K562 (cell line): ENCODE results near the gene EIF4E1B. TPM values are rescaled to one million over a fixed set of nuclear protein-coding genes. Genes with fewer than 3 reads are reported as not detected.

Source experiments
- ATAC-seq: fragments of 200-7000 bp; cut with Tn5 transposase; 3 replicates; pipeline ENCODE4 v1.9.1; 2020; ENCODE audit warnings: moderate library complexity
- BruUV-seq: library from RNA; stranded (reverse); fragments of 400-500 nt; replicated peaks from 2 replicates; lab custom pipeline; 2021; lab: Mats Ljungman, UMichigan
- CTCF ChIA-PET: fragments of 300-600 bp; formaldehyde crosslinking; extraction: SDS; loops from one replicate; lab custom pipeline; 2021; ENCODE audit warnings: low intra/inter-chr PET ratio; lab: Yijun Ruan, JAX
- POLR2A ChIA-PET: fragments of 300-600, 350-650 bp; sonication (Branson Sonifier 250); formaldehyde crosslinking; extraction: SDS; loops from one replicate; lab custom pipeline; 2021; ENCODE audit warnings: antibody characterized with exemption, inconsistent platforms; lab: Yijun Ruan, JAX
- DNase-seq, 4 experiments: peaks; one replicate each; pipeline versions ENCODE4 v3.0.0 to v3.0.0-alpha.2; 2011 to 2018; ENCODE audit warnings: low spot score in 3 of 4, mixed read lengths in 3 of 4; ENCODE audit errors: extremely low read depth in 1 of 4
- FAIRE-seq: peaks from 2 replicates; lab custom pipeline; 2011; peaks lifted over from hg19 to GRCh38; lab: Jason Lieb, UNC
- H2AFZ ChIP-seq: 2 replicates; pipeline ENCODE4 v1.6.0; 2011; ENCODE audit warnings: low read depth, low read length, control low read depth, inconsistent platforms
- H3K27ac ChIP-seq: fragments of 200-600 bp; 3 replicates; pipeline ENCODE4 v1.8.0; 2011; ENCODE audit warnings: low read depth, mild to moderate bottlenecking, control low read depth, inconsistent platforms, low read length, moderate library complexity, mixed read lengths; ENCODE audit errors: extremely low read depth
- H3K27me3 ChIP-seq, 2 experiments: fragments of 300-600 bp in 1 of 2; 2 replicates in 1 of 2; 3 replicates in 1 of 2; pipeline versions ENCODE4 v1.6.0 to v1.8.0; 2011; ENCODE audit warnings: inconsistent platforms in 2 of 2, low read length in 2 of 2, mild to moderate bottlenecking in 1 of 2, mixed read lengths in 1 of 2, moderate library complexity in 1 of 2; ENCODE audit not compliant: control insufficient read depth in 2 of 2, insufficient read depth in 2 of 2
- H3K36me3 ChIP-seq: fragments of 300-600 bp; 3 replicates; pipeline ENCODE4 v1.8.0; 2011; ENCODE audit warnings: mild to moderate bottlenecking, low read length, inconsistent platforms; ENCODE audit not compliant: control insufficient read depth, insufficient read depth
- H3K4me1 ChIP-seq, 2 experiments: fragments of 200-600 bp in 1 of 2; replicated peaks in 1 of 2; 2 replicates in 1 of 2; 3 replicates in 1 of 2; pipeline versions ENCODE4 v1.5.1 to v1.8.0; 2011; ENCODE audit warnings: inconsistent platforms in 2 of 2, low read length in 2 of 2, mild to moderate bottlenecking in 1 of 2, mixed read lengths in 1 of 2, moderate library complexity in 1 of 2; ENCODE audit not compliant: control insufficient read depth in 2 of 2, insufficient read depth in 2 of 2
- H3K4me2 ChIP-seq: 2 replicates; pipeline ENCODE4 v1.6.1; 2011; ENCODE audit warnings: low read length, control low read depth, inconsistent platforms, mixed read lengths; ENCODE audit not compliant: insufficient read depth
- H3K4me3 ChIP-seq: fragments of 200-600 bp; sonication (generic), shearing (Covaris generic); 2 replicates; pipeline ENCODE4 v1.5.1; 2016; ENCODE audit warnings: control low read depth, inconsistent platforms
- H3K79me2 ChIP-seq: fragments of 200-600 bp; 3 replicates; pipeline ENCODE4 v1.8.0; 2011; ENCODE audit warnings: low read length, inconsistent platforms; ENCODE audit not compliant: control insufficient read depth, insufficient read depth
- H3K9ac ChIP-seq, 2 experiments: 2 replicates each; pipeline versions ENCODE4 v1.6.0 to v1.6.1; 2011; ENCODE audit warnings: low read depth in 2 of 2, low read length in 2 of 2, control low read depth in 1 of 2, inconsistent platforms in 1 of 2, mild to moderate bottlenecking in 1 of 2, mixed read lengths in 1 of 2; ENCODE audit not compliant: insufficient read depth in 1 of 2
- H3K9me1 ChIP-seq: one replicate; pipeline ENCODE4 v1.6.0; 2011; ENCODE audit warnings: inconsistent platforms, mild to moderate bottlenecking, low read length, moderate library complexity; ENCODE audit not compliant: control insufficient read depth, insufficient read depth
- H3K9me3 ChIP-seq: replicated peaks from 2 replicates; pipeline ENCODE4 v1.5.1; 2011; ENCODE audit warnings: low read depth, low read length, inconsistent platforms; ENCODE audit not compliant: control insufficient read depth, insufficient read depth
- H4K20me1 ChIP-seq: replicated peaks from 2 replicates; pipeline ENCODE4 v1.6.1; 2011; ENCODE audit warnings: low read length, inconsistent platforms, mixed read lengths; ENCODE audit not compliant: control insufficient read depth, insufficient read depth
- CBFA2T3 ChIP-seq: fragments of 450-650 bp; IDR thresholded peaks from 2 replicates; pipeline ENCODE4 v1.6.1; 2017
- CHCHD3 ChIP-seq: fragments of 250-450 bp; sonication (Bioruptor Pico); IDR thresholded peaks from 2 replicates; pipeline ENCODE4 v2.1.2; 2022; ENCODE audit warnings: mild to moderate bottlenecking
- DMBX1 ChIP-seq: fragments of 250-450 bp; sonication (Bioruptor Pico); IDR thresholded peaks from 2 replicates; pipeline ENCODE4 v1.8.0; 2022; ENCODE audit warnings: inconsistent platforms, mild to moderate bottlenecking, moderate library complexity, borderline replicate concordance
- EGR1 ChIP-seq: fragments of 450-650 bp; conservative IDR thresholded peaks from 2 replicates; pipeline ENCODE4 v1.6.1; 2017; ENCODE audit warnings: mild to moderate bottlenecking
- ETV6 ChIP-seq, 3 experiments: fragments of 150-350 bp in 1 of 3; sonication (generic) in 1 of 3; formaldehyde crosslinking in 1 of 3; IDR thresholded peaks; 2 replicates each; pipeline versions ENCODE4 v1.6.1 to v1.8.0; 2014 to 2022; ENCODE audit warnings: borderline replicate concordance in 2 of 3, low read depth in 2 of 3, antibody characterized with exemption in 1 of 3, low read length in 1 of 3, mild to moderate bottlenecking in 1 of 3, missing genetic modification reagents in 1 of 3
- HMBOX1 ChIP-seq: sonication (generic); IDR thresholded peaks from 2 replicates; pipeline ENCODE4 v1.6.1; 2016
- MECOM ChIP-seq: fragments of 250-450 bp; sonication (Bioruptor Pico); IDR thresholded peaks from 2 replicates; pipeline ENCODE4 v1.8.0; 2022; ENCODE audit warnings: inconsistent platforms
- MYNN ChIP-seq, 2 experiments: sonication (generic); formaldehyde crosslinking in 1 of 2; IDR thresholded peaks; 2 replicates each; pipeline versions ENCODE4 v1.5.0 to v1.6.1; 2016 to 2020; ENCODE audit warnings: antibody characterized with exemption in 1 of 2, missing genetic modification reagents in 1 of 2
- NCOA1 ChIP-seq: fragments of 450-650 bp; IDR thresholded peaks from 2 replicates; pipeline ENCODE4 v1.6.1; 2016; ENCODE audit warnings: low read depth
- SNIP1 ChIP-seq: fragments of 450-650 bp; IDR thresholded peaks from 2 replicates; pipeline ENCODE4 v1.7.1; 2017; ENCODE audit warnings: low read depth, mild to moderate bottlenecking
- STAG1 ChIP-seq: sonication (generic); formaldehyde crosslinking; IDR thresholded peaks from 2 replicates; pipeline ENCODE4 v1.5.0; 2020; ENCODE audit warnings: missing genetic modification reagents, borderline replicate concordance
- SUPT5H ChIP-seq: fragments of 450-650 bp; IDR thresholded peaks from 2 replicates; pipeline ENCODE4 v1.6.1; 2016
- ZBTB43 ChIP-seq: sonication (generic); formaldehyde crosslinking; IDR thresholded peaks from 2 replicates; pipeline ENCODE4 v1.8.0; 2023; ENCODE audit warnings: mild to moderate bottlenecking, missing genetic modification reagents
- ZNF24 ChIP-seq: fragments of 450-650 bp; IDR thresholded peaks from 2 replicates; pipeline ENCODE4 v1.6.1; 2016
- WGBS: fragments of 100-300 bp; shearing (Covaris generic); methylation state at CpG from one replicate; pipeline ENCODE4 v1.1.6; 2016; ENCODE audit warnings: low coverage, mixed read lengths; ENCODE audit not compliant: insufficient coverage; ENCODE audit errors: missing lambda C conversion rate; 5-methylcytosine and 5-hydroxymethylcytosine counted together
- in situ Hi-C: fragments of 300-500 bp; cut with MboI; formaldehyde crosslinking; loops from 4 replicates; pipeline ENCODE4 v1.15.0; 2018; ENCODE audit warnings: inconsistent platforms, mixed read lengths
- intact Hi-C: fragments of 100-400 bp; cut with micrococcal nuclease; formaldehyde crosslinking; loops from 2 replicates; pipeline ENCODE4 v1.14.2; 2022
- polyA plus RNA-seq, 8 experiments: library from polyadenylated mRNA; depleted of rRNA in 4 of 8; stranded (reverse) in 5 of 8; unstranded in 3 of 8; fragments of >200 nt; fragmentation: Nextera tagmentation in 2 of 8; fragmentation: Illumina TruSeq in 1 of 8; extraction: Ambion mirVana in 2 of 8; extraction: Trizol in 1 of 8; gene quantifications; 2 replicates each; pipeline versions ENCODE4 v1.2.1 to v1.2.3, GENCODE V29; 2011 to 2014; ENCODE audit warnings: inconsistent platforms in 1 of 8, missing spikeins in 1 of 8
- total RNA-seq, 7 experiments: library from RNA; depleted of rRNA in 6 of 7; stranded (reverse); fragments of >200 nt in 6 of 7; fragmentation: Illumina TruSeq in 2 of 7; extraction: Trizol in 2 of 7; gene quantifications; 2 replicates each; pipeline versions ENCODE4 v1.2.1 to v1.2.3, GENCODE V29; 2011 to 2021; ENCODE audit warnings: low replicate concordance in 1 of 7
- TF ChIP-seq, protein P1 (sequence below): sonication (generic); formaldehyde crosslinking; IDR thresholded peaks from 2 replicates; pipeline ENCODE4 v1.9.0; 2022; ENCODE audit warnings: mild to moderate bottlenecking, missing genetic modification reagents

Gene EIF4E1B
- total and polyA plus RNA-seq, 9 of the 15 experiments (the other 6 are each of a cell fraction or from before 2014, with no cell fraction given) = not detected

DNA sequence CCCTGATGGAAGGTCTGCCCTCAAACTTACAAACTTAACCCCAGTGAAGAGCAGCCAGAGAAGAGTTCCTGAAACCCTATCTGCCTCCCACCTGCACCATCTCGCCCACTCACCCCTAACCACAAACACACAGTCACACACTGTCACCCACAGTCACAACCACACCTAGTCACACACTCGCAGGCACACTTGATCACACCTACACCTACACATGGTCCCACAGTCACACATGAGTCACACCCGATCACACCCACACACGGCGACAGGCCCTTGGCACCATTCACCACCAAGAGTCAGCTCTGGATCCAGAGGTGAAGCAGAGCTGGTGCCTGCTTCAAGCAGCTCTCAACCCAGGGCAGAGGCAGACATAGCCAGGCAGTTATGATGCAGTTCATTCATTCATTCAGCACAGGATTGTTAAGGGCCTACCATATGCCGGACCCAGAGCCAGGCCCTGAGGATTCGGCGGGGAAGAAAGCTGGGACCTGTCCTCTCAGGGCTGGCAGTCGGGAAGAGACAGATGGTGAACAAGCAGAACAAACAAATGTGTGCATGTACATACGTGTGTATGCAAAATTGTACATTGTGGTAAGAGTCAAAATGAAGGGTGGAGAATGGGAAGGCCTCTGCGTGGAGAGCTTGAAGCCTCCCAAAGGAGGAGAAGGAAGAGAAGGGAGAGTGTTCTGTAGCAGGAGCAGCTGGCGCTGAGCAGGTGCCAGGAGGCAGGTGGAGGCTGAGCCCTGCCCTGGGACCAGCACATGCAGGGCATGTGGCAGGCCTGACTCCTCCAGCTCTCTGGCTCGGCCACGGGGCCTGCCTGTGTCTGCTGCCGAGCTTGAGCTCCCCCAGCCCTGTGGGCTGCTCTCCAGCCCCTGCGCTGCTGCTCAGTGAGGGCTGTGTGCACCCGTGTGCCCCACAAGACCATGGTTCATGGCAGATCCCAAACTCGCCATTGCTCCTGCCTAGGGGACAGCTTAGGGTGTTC lies 23.2 kb downstream of the EIF4E1B start:
- H3K4me3 ChIP-seq = no peak overlapping the region
- TF ChIP-seq DMBX1 (CRISPR knock-in tag) = no peak
- TF ChIP-seq STAG1 = no peak
- no peak for TF ChIP-seq SUPT5H
- TF ChIP-seq CBFA2T3 = peak; percentile 62
- TF ChIP-seq CHCHD3 (CRISPR knock-in tag) = no peak
- TF ChIP-seq HMBOX1 = no peak
- no peak for TF ChIP-seq ETV6 (IDR thresholded peaks at IDR 0.05; ENCODE audit: borderline replicate concordance in 1 of 2, low read depth in 2 of 2, low read length in 1 of 2)
- TF ChIP-seq ETV6 (CRISPR knock-in tag; IDR thresholded peaks at IDR 0.05; ENCODE audit: borderline replicate concordance) = no peak
- no peak for TF ChIP-seq NCOA1
- TF ChIP-seq EGR1 = peak; percentile 99
- no peak for TF ChIP-seq SNIP1
- TF ChIP-seq, protein P1, sequence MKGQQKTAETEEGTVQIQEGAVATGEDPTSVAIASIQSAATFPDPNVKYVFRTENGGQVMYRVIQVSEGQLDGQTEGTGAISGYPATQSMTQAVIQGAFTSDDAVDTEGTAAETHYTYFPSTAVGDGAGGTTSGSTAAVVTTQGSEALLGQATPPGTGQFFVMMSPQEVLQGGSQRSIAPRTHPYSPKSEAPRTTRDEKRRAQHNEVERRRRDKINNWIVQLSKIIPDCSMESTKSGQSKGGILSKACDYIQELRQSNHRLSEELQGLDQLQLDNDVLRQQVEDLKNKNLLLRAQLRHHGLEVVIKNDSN (CRISPR knock-in tag) = no peak
- TF ChIP-seq ZBTB43 (CRISPR knock-in tag) = no peak
- no peak for TF ChIP-seq MECOM
- peak; percentile 18; the same call in 1 of the 2 replicates for TF ChIP-seq ZNF24
- peak; percentile 90 for TF ChIP-seq MYNN (IDR thresholded peaks at IDR 0.05)
- TF ChIP-seq MYNN (CRISPR knock-in tag; IDR thresholded peaks at IDR 0.05) = no peak
- TF ChIP-seq, all 486 proteins: peak for 4
- H3K9ac ChIP-seq = no peak overlapping the region
- no TSS peak for BruUV-seq
- peaks cover 20 to 50% of the 10 kb centered on the region in 2 experiments; a peak in 4 of 5 replicates for H3K4me1 ChIP-seq
- H3K36me3 ChIP-seq = peaks cover 37% of the 10 kb centered on the region; the same call in 2 of the 3 replicates
- WGBS = 74% methylated on average over 14 of the region's 18 CpGs
- in situ Hi-C loops = no loop called here
- DNase-seq (peak in 3 of 4 experiments; percentile 21 to 34 (median 31)), FAIRE-seq (peak; percentile 81), ATAC-seq (no peak)
- H3K27ac ChIP-seq = no peak overlapping the region
- ChIA-PET POLR2A (interaction anchor here (1.1 kb wide), 1 partner anchor 45 kb away, joined by 3 read pairs; no protein-coding TSS in a partner anchor), CTCF (no interaction called here)
- intact Hi-C loops = no loop called here
- no peaks in the 10 kb centered on the region for H3K9me3 ChIP-seq
- H2AFZ ChIP-seq = no peak overlapping the region
- peaks cover 19% of the 10 kb centered on the region for H4K20me1 ChIP-seq
- H3K27me3 ChIP-seq = no peaks in the 10 kb centered on the region
- no peak overlapping the region for H3K4me2 ChIP-seq
- peaks cover 19% of the 10 kb centered on the region for H3K9me1 ChIP-seq
- H3K79me2 ChIP-seq = peaks cover 32% of the 10 kb centered on the region
